Breast epithelium (tissue), 4 donors: ENCODE results near the gene IGSF9. TPM values are rescaled to one million over a fixed set of nuclear protein-coding genes. Genes with fewer than 3 reads are reported as not detected.

Source experiments
- DNase-seq, 2 donors: peaks; one replicate each; pipeline ENCODE4 v3.0.0-alpha.2; 2019; ENCODE audit warnings: low spot score in 2 of 2
- H3K27ac ChIP-seq, 2 donors: fragments of 200-600 bp; sonication (generic) in 1 of 2; one replicate each; pipeline ENCODE4 v1.5.1; 2016 to 2019; ENCODE audit warnings: mild to moderate bottlenecking in 1 of 2
- H3K27me3 ChIP-seq, 2 donors: fragments of 200-600 bp; sonication (generic) in 1 of 2; one replicate each; pipeline versions ENCODE4 v1.5.1 to v1.6.0; 2017 to 2019; ENCODE audit warnings: control low read depth in 1 of 2, mild to moderate bottlenecking in 1 of 2
- H3K36me3 ChIP-seq: fragments of 200-600 bp; one replicate; pipeline ENCODE4 v1.5.1; 2019
- H3K4me1 ChIP-seq, 2 donors: fragments of 200-600 bp; sonication (generic); one replicate each; pipeline ENCODE4 v1.5.1; 2016 to 2019; ENCODE audit warnings: control low read depth in 1 of 2
- H3K4me3 ChIP-seq, 3 donors: fragments of 200-600 bp; sonication (generic); 1 replicate in 2 of 3; 2 replicates in 1 of 3; pipeline ENCODE4 v1.5.1; 2016 to 2019; ENCODE audit warnings: mild to moderate bottlenecking in 3 of 3, moderate library complexity in 2 of 3
- H3K9me3 ChIP-seq, 2 donors: fragments of 200-600 bp; sonication (generic) in 1 of 2; one replicate each; pipeline ENCODE4 v1.5.1; 2016 to 2019; ENCODE audit warnings: control low read depth in 1 of 2
- CTCF ChIP-seq, 3 donors: fragments of 450-650 bp; IDR thresholded peaks; one replicate each; pipeline ENCODE4 v1.5.1; 2016 to 2017; ENCODE audit warnings: antibody characterized with exemption in 3 of 3, mild to moderate bottlenecking in 3 of 3, moderate library complexity in 3 of 3
- POLR2A ChIP-seq: fragments of 450-650 bp; IDR thresholded peaks from one replicate; pipeline ENCODE4 v1.6.1; 2016; ENCODE audit warnings: antibody characterized with exemption, mild to moderate bottlenecking, moderate library complexity
- POLR2AphosphoS5 ChIP-seq, 3 donors: sonication (generic); formaldehyde crosslinking; IDR thresholded peaks; one replicate each; pipeline ENCODE4 v1.6.1; 2017; ENCODE audit warnings: antibody characterized with exemption in 3 of 3
- intact Hi-C: fragments of 100-400 bp; cut with DNase I; formaldehyde crosslinking; loops from one replicate; pipeline ENCODE4 v1.15.1; 2023; ENCODE audit warnings: low total_unique reads
- total RNA-seq, 3 donors: library from RNA; depleted of rRNA; stranded (reverse); fragments of >200 nt; gene quantifications; one replicate each; pipeline ENCODE4 v1.1.0, GENCODE V29; 2016

Gene IGSF9
- total RNA-seq, 3 donors from 2014 or later = 5.9 to 8.0 TPM; not detected in 1

- peak in 1 of 2 donors; percentile 63 for DNase-seq
- intact Hi-C loops = no loop called here
- H3K4me1 ChIP-seq = peaks cover 0 to 15% of the 10 kb centered on the region in 2 donors
- no peaks in the 10 kb centered on the region for H3K36me3 ChIP-seq
- no peaks in the 10 kb centered on the region for H3K9me3 ChIP-seq
- H3K27me3 ChIP-seq = no peaks in the 10 kb centered on the region
- TF ChIP-seq CTCF (IDR thresholded peaks at IDR 0.05) (no peak), POLR2AphosphoS5 (IDR thresholded peaks at IDR 0.05) (no peak)
- no peak overlapping the region for H3K4me3 ChIP-seq
- H3K27ac ChIP-seq = peak overlapping the region; percentile 21 to 49
These were observed 3.7 kb upstream of the IGSF9 start for GRCh38 chr1:159949123-159949522.

- intact Hi-C loops = no loop called here
- no peaks in the 10 kb centered on the region for H3K9me3 ChIP-seq
- DNase-seq = no peak
- TF ChIP-seq POLR2AphosphoS5 (IDR thresholded peaks at IDR 0.05) (no peak), POLR2A (no peak), CTCF (IDR thresholded peaks at IDR 0.05) (no peak)
- H3K4me3 ChIP-seq = no peak overlapping the region
- no peak overlapping the region for H3K27ac ChIP-seq
- H3K36me3 ChIP-seq = no peaks in the 10 kb centered on the region
- H3K4me1 ChIP-seq = peaks cover 0 to 15% of the 10 kb centered on the region in 2 donors
- no peaks in the 10 kb centered on the region for H3K27me3 ChIP-seq
These were observed 2.5 kb upstream of the IGSF9 start for GRCh38 chr1:159947942-159948341.

- no peak for DNase-seq
These were observed 1.1 kb upstream of the IGSF9 start for GRCh38 chr1:159946242-159947187.

GRCh38 chr1:159944623-159945455, 574 bp downstream of the IGSF9 start:
- peak overlapping the region; percentile 72 to 78 for H3K27ac ChIP-seq
- intact Hi-C loops = no loop called here
- peak overlapping the region; percentile 37 to 68 (median 62) for H3K4me3 ChIP-seq
- no peaks in the 10 kb centered on the region for H3K27me3 ChIP-seq
- peaks cover 0 to 14% of the 10 kb centered on the region in 2 donors for H3K4me1 ChIP-seq
- TF ChIP-seq POLR2A = no peak
- no peak for TF ChIP-seq POLR2AphosphoS5 (IDR thresholded peaks at IDR 0.05)
- no peak for TF ChIP-seq CTCF (IDR thresholded peaks at IDR 0.05)
- no peaks in the 10 kb centered on the region for H3K36me3 ChIP-seq
- H3K9me3 ChIP-seq = no peaks in the 10 kb centered on the region
- DNase-seq = no peak

More at GRCh38 chr1:159946242-159947187, 1.1 kb upstream of the IGSF9 start:
- Histone ChIP-seq H3K27ac (peak overlapping the region; percentile 72 to 78), H3K36me3 (no peaks in the 10 kb centered on the region), H3K4me3 (peak overlapping the region; percentile 37 to 68 (median 62)), H3K4me1 (peaks cover 0 to 15% of the 10 kb centered on the region in 2 donors), H3K27me3 (no peaks in the 10 kb centered on the region), H3K9me3 (no peaks in the 10 kb centered on the region)
- TF ChIP-seq POLR2AphosphoS5 (IDR thresholded peaks at IDR 0.05) = no peak
- no peak for TF ChIP-seq CTCF (IDR thresholded peaks at IDR 0.05)
- no peak for TF ChIP-seq POLR2A
- intact Hi-C loops = no loop called here
